Activated naive CD4-positive, alpha-beta T cell treated with anti-CD3 and anti-CD28 coated beads, Interleukin-2, amount 10 ng/mL, durations not matched to agents 7 days and 5 days (primary cell): ENCODE data around the gene DPF1.

Experiments
- CTCF ChIA-PET: fragments of 350-600 bp; sonication (Branson Sonifier 250); formaldehyde crosslinking; loops from one replicate; lab custom pipeline; 2021; ENCODE audit warnings: antibody characterized with exemption; lab: Charles Lee
- DNase-seq: peaks from one replicate; pipeline ENCODE4 v3.0.0-alpha.2; 2020
- H3K27ac Mint-ChIP-seq: one replicate; pipeline ENCODE4 v1.8.0; 2021; ENCODE audit warnings: mild to moderate bottlenecking, moderate library complexity, mixed read lengths
- H3K27me3 Mint-ChIP-seq: one replicate; pipeline ENCODE4 v1.8.0; 2021; ENCODE audit warnings: mild to moderate bottlenecking, mixed read lengths
- H3K36me3 Mint-ChIP-seq: one replicate; pipeline ENCODE4 v1.8.0; 2021; ENCODE audit warnings: mixed read lengths
- H3K4me1 Mint-ChIP-seq: one replicate; pipeline ENCODE4 v1.8.0; 2021; ENCODE audit warnings: mixed read lengths
- H3K4me3 Mint-ChIP-seq: one replicate; pipeline ENCODE4 v1.8.0; 2021; ENCODE audit warnings: mild to moderate bottlenecking, moderate library complexity, mixed read lengths
- H3K9me3 Mint-ChIP-seq: one replicate; pipeline ENCODE4 v1.8.0; 2021; ENCODE audit warnings: mixed read lengths

DPF1 gene

DNA sequence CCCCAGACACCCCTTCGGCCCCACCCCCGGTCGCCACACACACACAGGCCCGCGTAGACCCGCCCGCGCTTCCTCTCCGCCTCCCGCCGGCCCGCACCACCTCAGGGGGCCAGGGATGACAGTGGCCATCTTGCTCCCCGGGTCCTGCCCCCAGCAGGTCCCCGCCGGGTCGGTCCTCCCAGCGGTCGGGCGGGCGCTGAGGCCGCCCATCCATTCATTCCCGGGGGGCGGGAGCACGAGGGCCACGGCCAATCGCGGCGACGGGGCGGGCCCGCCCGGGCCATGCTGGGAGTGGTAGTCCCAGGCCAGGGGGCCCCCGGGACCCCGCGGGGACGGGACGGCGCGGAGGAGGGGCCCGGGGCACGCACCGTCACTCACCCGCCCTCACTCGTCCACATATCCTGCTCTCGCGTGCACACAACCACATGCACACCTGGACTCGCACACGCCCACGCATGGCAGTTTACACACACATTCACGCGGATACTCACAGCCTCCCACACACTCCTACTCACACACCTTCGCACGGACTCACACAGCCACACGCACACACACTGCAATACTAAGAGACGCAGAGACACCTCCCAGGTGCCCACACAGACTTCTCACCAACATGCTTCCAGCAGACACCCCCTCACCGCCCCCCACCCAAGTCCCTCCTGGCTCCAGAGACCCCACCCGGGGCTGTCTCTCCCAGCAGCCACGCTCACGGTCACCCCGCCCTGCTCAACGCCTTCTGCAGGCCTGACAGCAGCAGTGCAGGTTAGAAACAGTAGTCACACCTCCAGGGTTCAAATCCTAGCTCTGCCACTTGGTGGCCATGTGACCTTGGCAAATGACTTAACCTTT is at the start of gene DPF1:
Gene DPF1 (minus strand): TSS at position 209 of the 849 bp plus-strand sequence. CDS start 80 bp downstream, at position 129.
- peak within 1 kb of the TSS; percentile 3 for H3K27ac Mint-ChIP-seq
- peak within 1 kb of the TSS; percentile 71 for H3K4me3 Mint-ChIP-seq
- H3K36me3 Mint-ChIP-seq = peaks cover 2% of the 10 kb centered on the region
- no peaks in the 10 kb centered on the region for H3K9me3 Mint-ChIP-seq
- CTCF ChIA-PET = interaction anchor here (0.6 to 1.9 kb wide), 6 partner anchors 10 to 409 kb away, joined by 4 to 24 read pairs (median 6); partner anchors contain the start of genes SIPA1L3 and WDR87
- H3K27me3 Mint-ChIP-seq = peaks cover 96% of the 10 kb centered on the region
- H3K4me1 Mint-ChIP-seq = peaks cover 30% of the 10 kb centered on the region
- peak; percentile 68 for DNase-seq

DNA sequence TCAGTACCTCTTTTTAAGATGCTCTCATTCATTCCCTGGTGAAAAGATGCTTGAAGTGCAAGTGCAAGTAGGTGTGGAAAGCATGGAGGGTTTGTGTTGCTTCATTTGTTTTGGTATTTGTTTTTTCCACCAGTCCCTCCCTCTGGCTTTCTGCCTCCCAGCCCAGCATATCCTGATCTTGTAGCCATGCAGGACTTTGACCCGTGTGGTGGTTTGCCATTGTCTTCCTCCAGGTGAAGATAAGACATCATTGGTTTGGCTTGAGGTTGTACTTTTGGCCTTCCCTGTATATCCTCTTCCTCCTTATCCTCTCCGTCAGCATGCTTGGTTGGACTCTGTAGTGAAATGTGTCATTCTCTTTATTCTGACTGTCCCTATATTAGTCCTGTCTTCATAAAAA is 49.5 kb upstream of the DPF1 start:
- Mint-ChIP-seq H3K4me3 (no peak overlapping the region), H3K36me3 (no peaks in the 10 kb centered on the region), H3K9me3 (no peaks in the 10 kb centered on the region), H3K27ac (no peak overlapping the region), H3K4me1 (no peaks in the 10 kb centered on the region), H3K27me3 (no peaks in the 10 kb centered on the region)
- CTCF ChIA-PET = no interaction called here
- no peak for DNase-seq

DNA sequence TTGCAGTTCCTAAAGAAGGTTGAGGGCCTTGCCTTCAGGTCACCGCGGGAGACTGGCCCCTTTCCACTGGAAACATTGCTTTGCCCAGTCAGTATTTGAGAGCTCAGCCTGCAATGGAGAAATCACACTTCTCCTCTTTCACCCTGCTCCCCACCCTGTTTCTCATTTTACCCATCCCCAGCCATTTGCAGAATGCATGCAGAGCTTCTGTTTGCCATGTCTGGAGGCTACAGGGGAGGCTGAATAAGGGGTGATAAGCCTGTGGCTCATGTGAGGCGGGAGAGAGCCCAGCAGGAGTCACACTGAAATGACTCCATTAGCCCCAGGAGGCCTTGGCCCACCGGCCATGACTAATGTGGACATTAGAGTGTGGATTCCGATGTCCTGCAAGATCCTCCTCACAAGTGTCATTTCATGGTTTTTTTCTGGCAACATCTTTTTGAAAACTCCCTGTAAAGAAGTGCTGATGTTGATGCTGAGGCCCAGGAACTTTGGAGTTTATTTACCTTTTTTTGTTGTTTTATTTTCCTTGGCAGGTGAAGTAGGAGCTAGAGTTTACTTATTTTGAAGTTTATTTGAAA is 46.7 kb upstream of the DPF1 start:
- Mint-ChIP-seq H3K4me3 (no peak overlapping the region), H3K4me1 (peaks cover 3% of the 10 kb centered on the region), H3K9me3 (no peaks in the 10 kb centered on the region), H3K27ac (no peak overlapping the region), H3K36me3 (no peaks in the 10 kb centered on the region), H3K27me3 (peaks cover 5% of the 10 kb centered on the region)
- DNase-seq = no peak
- CTCF ChIA-PET = no interaction called here

DNA sequence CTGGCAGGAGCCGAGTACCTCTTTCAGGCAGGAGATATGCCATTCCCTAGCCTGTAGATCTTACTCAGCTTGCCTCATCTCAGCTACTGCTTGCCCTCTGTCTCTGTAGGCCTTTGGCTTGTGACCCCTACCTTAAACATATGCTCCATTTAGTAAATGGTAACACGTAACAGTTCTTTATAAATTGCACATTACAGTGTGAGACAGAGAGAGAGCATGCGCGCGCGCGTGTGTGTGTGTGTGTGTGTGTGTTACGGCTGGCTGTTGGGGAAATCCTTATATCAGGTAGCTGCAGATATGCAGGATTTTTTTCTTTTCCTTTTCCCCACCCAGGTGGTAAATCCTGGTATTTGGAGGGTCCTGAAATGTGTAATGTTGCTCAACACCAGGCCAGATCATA is 44.5 kb upstream of the DPF1 start:
- CTCF ChIA-PET = no interaction called here
- Mint-ChIP-seq H3K4me3 (no peak overlapping the region), H3K4me1 (peaks cover 18% of the 10 kb centered on the region)

DNA sequence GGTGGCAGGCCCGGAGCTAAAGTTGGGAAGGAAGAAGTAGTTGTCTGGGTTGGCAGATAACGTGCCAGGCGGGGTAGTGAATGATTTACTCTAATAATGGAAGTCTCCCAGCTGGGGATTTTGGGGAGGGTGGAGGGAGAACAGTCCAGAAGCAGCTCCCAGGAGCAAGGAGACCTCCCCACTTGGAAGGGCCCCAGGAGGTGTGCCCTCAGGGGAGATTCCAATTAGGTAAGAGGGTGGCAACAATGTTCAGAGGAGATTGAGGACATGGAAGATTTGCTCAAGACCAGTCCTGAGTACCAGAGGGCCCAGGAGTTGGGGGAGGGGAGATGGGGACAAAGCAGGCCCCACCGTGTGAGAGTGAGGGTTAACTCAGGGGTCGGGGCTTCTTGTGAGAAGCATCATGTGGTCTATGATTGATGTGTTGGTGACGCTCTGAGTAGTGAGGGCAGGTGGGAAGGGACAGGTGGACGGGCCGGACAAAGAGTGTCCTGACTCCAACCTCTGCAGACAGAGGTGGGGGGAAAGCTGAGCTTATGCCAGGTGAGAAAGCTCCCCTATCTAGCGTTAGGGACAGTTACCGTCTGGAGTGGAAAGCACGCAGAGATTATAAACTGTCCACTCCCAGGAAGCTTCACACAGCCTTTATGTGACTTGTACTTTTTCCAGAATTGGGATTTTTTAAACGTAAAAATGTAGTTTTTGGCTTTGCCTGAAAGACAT is 43.9 kb upstream of the DPF1 start:
- Mint-ChIP-seq H3K36me3 (no peaks in the 10 kb centered on the region), H3K4me1 (peaks cover 22% of the 10 kb centered on the region)

More for the DNA sequence above, 44.5 kb upstream of the DPF1 start:
- H3K27me3 Mint-ChIP-seq = peaks cover 25% of the 10 kb centered on the region
- H3K9me3 Mint-ChIP-seq = no peaks in the 10 kb centered on the region
- DNase-seq = no peak
- no peaks in the 10 kb centered on the region for H3K36me3 Mint-ChIP-seq
- H3K27ac Mint-ChIP-seq = no peak overlapping the region

DNA sequence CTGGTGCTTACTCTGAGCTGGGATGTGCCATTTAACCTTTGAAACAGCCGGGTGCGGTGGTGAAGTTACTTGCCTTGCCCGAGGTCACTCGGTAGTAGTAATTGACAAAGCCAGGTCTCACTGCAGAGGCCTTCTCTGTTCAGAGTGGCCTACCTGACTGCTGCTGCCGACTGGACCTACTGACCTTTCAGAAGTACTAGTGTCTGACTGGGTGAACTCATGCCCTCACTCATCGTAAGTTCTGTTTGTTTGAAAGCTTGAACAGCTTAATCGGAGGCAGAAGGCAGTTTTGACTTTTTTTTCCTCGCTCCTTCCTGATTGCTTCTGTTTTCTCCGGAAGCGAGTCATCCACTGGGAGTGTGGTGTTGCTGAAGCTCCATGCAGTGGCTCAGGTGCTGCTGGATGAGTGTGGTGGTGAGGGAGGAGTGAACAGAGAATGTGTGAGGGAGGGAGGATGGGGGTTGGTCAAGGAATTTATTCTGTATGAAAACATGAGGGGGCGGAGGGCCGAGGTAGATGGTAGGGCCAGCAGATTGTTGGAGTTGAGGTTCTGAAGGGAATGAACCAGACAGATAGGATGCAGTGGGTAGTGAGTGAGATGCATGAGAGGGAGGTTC is 43.1 kb upstream of the DPF1 start:
- H3K4me1 Mint-ChIP-seq = peaks cover 24% of the 10 kb centered on the region
- DNase-seq = no peak
- H3K4me3 Mint-ChIP-seq = no peak overlapping the region
- no peaks in the 10 kb centered on the region for H3K9me3 Mint-ChIP-seq
- CTCF ChIA-PET = no interaction called here
- H3K27ac Mint-ChIP-seq = no peak overlapping the region
- peaks cover 27% of the 10 kb centered on the region for H3K27me3 Mint-ChIP-seq
- no peaks in the 10 kb centered on the region for H3K36me3 Mint-ChIP-seq

More for the DNA sequence above, 43.9 kb upstream of the DPF1 start:
- DNase-seq = no peak
- H3K4me3 Mint-ChIP-seq = no peak overlapping the region
- CTCF ChIA-PET = no interaction called here
- H3K27ac Mint-ChIP-seq = no peak overlapping the region
- peaks cover 27% of the 10 kb centered on the region for H3K27me3 Mint-ChIP-seq
- no peaks in the 10 kb centered on the region for H3K9me3 Mint-ChIP-seq

DNA sequence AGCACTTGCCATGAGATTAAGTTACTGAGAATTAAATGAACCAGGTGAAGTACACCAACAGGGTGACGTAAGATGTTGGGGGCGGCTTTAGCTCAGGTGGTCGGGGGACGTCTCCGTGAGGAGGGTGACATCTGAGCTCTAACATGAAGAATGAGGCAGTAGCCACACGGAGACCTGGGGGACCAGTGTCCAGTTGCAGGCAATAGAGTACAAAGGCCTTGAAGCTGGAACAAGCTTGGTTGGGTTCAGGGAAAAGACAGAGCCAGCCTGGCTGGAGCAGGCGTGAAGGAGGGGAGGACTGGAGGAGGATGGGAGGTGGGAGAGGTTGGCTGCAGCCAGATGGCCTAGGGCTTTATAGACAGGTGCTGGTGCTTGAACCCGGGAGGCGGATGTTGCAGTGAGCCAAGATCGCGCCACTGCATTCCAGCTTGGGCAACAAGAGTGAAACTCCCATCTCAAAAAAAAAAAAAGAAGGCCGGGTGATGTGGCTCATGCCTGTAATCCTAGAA is 42.0 kb upstream of the DPF1 start:
- peaks cover 24% of the 10 kb centered on the region for H3K4me1 Mint-ChIP-seq
- peaks cover 27% of the 10 kb centered on the region for H3K27me3 Mint-ChIP-seq
- no peak overlapping the region for H3K27ac Mint-ChIP-seq
- no peak for DNase-seq
- H3K9me3 Mint-ChIP-seq = no peaks in the 10 kb centered on the region
- no peak overlapping the region for H3K4me3 Mint-ChIP-seq
- CTCF ChIA-PET = interaction anchor here (1.4 to 1.7 kb wide), 2 partner anchors 363 to 369 kb away, joined by 3 to 7 read pairs; no protein-coding TSS in a partner anchor
- H3K36me3 Mint-ChIP-seq = no peaks in the 10 kb centered on the region

DNA sequence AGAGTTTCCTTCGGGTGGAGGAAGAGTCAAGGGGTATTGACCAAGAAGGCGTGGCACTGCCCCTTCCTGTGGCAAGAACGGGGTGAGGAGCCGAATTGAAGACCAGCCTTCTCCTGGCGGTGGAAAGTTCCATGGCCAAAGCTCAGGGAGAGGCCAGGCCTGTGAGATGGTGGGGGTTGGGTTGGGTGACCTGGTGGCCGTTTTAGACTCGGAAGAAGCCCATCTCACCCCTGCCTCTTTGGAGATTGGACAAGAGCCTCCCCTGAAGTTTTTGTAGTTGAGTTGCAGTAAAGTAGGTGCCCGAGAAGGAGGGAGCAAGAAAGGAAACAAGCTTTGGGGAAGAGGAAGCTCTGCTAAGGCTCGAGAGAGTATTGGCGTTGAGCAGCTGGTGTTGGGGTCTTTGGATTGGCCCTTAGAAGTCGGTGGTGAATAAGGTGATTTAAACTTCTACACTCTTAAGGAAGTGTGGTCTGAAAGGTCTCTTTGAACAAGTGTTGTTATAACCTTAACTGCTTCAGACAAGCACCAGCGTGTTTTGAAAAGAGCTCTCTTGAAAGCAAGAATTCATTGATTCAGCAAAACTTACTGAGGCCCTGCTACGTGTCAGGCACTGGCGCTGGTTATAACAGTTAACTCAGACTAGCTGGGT is 41.3 kb upstream of the DPF1 start:
- Mint-ChIP-seq H3K27me3 (peaks cover 27% of the 10 kb centered on the region), H3K9me3 (no peaks in the 10 kb centered on the region), H3K4me1 (peaks cover 24% of the 10 kb centered on the region), H3K36me3 (no peaks in the 10 kb centered on the region), H3K4me3 (peak overlapping the region; percentile 73), H3K27ac (peak overlapping the region; percentile 80)
- no peak for DNase-seq
- CTCF ChIA-PET = interaction anchor here (0.6 to 1.7 kb wide), 3 partner anchors 55 to 369 kb away, joined by 3 to 7 read pairs (median 3); no protein-coding TSS in a partner anchor

DNA sequence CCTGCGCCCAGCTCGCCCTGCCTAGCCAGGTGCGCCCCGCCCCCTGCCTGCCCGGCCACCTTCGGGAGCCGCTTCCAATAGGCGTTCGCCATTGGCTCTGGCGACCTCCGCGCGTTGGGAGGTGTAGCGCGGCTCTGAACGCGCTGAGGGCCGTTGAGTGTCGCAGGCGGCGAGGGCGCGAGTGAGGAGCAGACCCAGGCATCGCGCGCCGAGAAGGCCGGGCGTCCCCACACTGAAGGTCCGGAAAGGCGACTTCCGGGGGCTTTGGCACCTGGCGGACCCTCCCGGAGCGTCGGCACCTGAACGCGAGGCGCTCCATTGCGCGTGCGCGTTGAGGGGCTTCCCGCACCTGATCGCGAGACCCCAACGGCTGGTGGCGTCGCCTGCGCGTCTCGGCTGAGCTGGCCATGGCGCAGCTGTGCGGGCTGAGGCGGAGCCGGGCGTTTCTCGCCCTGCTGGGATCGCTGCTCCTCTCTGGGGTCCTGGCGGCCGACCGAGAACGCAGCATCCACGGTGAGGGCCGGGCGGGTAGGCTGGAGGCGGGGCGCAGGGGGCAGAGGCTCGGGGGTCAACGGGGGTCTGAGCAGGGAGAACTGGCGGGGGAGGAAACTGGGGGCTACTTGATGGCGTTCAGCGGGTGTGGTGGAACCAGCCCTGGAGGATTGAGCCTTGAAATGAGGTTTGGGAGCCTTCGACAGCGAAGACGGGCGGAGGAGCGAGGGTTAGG is 40.6 kb upstream of the DPF1 start, which contains the start of gene SPINT2:
Gene SPINT2 (plus strand): TSS at position 88 of the 727 bp plus-strand sequence. CDS start 320 bp downstream, at position 408.
- Mint-ChIP-seq H3K27me3 (peaks cover 30% of the 10 kb centered on the region), H3K9me3 (no peaks in the 10 kb centered on the region), H3K4me3 (peak within 1 kb of the TSS; percentile 73), H3K4me1 (peaks cover 24% of the 10 kb centered on the region), H3K27ac (peak within 1 kb of the TSS; percentile 80), H3K36me3 (no peaks in the 10 kb centered on the region)
- no peak for DNase-seq
- CTCF ChIA-PET = interaction anchor here (0.6 to 1.7 kb wide), 4 partner anchors 56 to 368 kb away, joined by 3 to 7 read pairs (median 3); partner anchors contain the start of gene SIPA1L3

DNA sequence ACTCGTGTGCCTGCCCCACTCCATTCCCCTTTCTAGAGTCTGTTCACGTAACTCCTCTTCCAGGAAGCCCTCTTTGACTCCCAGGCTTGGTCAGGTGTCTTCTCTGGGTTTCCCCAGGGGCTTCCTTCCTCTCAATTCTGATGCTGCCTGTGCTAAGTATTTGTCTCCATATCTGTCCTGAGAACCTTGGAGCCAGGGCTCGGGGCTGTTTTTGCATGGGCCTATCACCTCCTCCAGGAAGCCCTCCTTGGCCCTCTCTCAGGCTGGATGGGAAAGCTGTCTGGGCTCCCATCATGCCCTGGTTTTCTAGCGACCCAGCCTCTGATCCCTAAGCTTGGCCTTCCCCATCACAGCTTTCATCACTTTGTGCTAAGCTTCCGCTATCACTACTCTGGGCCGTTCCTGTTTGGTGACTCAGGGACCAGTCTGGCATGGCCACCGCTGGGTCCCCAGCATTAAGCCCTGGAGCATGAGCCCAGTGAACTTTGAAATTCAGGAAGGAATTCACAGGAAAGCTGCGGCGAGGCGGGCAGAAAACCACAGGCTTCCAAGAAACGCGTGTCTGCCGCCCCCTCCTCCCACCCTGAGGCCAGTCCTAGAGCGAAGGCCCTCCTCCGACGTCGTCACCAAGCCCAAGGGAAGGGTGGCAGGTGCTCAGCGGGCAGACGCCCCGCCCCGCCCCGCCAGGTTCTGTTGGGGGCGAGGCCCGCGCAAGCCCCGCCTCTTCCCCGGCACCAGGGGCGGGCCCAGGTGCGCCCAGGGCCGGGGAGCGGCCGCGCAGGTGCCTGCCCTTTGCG is 39.9 kb upstream of the DPF1 start:
- Mint-ChIP-seq H3K4me3 (peak overlapping the region; percentile 68), H3K9me3 (no peaks in the 10 kb centered on the region), H3K27me3 (peaks cover 30% of the 10 kb centered on the region), H3K36me3 (no peaks in the 10 kb centered on the region), H3K27ac (peak overlapping the region; percentile 77), H3K4me1 (peaks cover 24% of the 10 kb centered on the region)
- peak; percentile 80 for DNase-seq
- CTCF ChIA-PET = interaction anchor here (1.0 kb wide), 1 partner anchor 356 kb away, joined by 3 read pairs; the partner anchor contains the start of gene SIPA1L3

DNA sequence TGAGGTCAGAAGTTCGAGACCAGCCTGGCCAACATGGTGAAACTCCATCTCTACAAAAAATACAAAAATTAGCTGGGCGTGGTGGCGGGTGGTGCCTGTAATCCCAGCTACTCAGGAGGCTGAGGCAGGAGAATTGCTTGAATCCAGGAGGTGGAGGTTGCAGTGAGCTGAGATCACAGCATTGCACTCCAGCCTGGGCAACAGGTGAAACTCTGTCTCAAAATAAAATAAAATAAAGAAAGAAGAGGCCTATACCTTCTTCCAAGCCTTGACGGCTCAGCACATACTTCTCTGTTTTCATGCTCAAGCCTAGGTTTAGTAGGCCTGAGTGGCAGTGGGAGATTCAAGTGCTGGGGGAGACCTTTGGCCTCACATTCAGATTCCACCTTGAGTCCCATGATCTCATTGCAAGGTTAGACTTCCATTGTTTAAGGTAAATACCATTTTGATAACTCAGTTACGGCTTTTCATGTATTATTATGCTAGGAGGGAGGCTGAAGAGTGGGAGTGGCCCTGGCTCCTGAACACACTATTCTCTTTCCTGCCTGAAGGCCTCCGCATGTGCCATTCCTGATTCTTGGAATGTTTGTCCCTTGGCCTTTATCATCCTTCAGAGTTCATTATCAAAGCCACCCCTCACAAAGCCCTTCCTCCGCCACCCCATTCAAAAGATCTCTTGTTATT is 38.7 kb upstream of the DPF1 start:
- Mint-ChIP-seq H3K4me1 (peaks cover 24% of the 10 kb centered on the region), H3K27me3 (peaks cover 37% of the 10 kb centered on the region), H3K4me3 (no peak overlapping the region), H3K27ac (no peak overlapping the region), H3K9me3 (no peaks in the 10 kb centered on the region), H3K36me3 (no peaks in the 10 kb centered on the region)
- DNase-seq = no peak
- CTCF ChIA-PET = no interaction called here
